ENCODE measurements around the gene SDHA. TPM values are rescaled to one million over a fixed set of nuclear protein-coding genes. Genes with fewer than 3 reads are reported as not detected.
"Not testable (repeated sequence)": the region's sequence is repeated elsewhere in the genome, so short reads cannot be mapped to it uniquely, and the experiment has no call there.

SDHA gene
- total and polyA plus RNA-seq, 9 of the 15 experiments (the other 6 are each of a cell fraction or from before 2014, with no cell fraction given): 82.9 to 191 (median 130) TPM

DNA sequence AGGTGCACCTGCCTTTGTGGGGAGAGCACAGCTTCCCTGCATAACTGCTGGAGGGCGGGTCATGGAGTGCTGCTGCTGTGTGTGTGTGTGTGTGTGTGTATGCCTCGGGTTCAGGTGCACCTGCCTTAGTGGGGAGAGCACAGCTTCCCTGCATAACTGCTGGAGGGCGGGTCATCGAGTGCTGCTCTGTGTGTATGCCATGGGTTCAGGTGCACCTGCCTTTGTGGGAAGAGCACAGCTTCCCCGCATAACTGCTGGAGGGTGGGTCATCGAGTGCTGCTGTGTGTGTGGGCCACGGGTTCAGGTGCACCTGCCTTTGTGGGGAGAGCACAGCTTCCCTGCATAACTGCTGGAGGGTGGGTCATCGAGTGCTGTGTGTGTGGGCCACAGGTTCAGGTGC is 84.3 kb downstream of the SDHA start:
- intact Hi-C loops (cut with micrococcal nuclease); FAIRE-seq; H3K79me2 ChIP-seq (ENCODE audit: control insufficient read depth, insufficient read depth, low read length); DNase-seq (ENCODE audit: extremely low read depth in 1 of 4, low spot score in 3 of 4); H3K27me3 ChIP-seq (ENCODE audit: control insufficient read depth in 2 of 2, insufficient read depth in 2 of 2, low read length in 2 of 2); H3K27ac ChIP-seq (ENCODE audit: extremely low read depth, low read depth, low read length); H3K4me1 ChIP-seq (replicated peaks in 1 of 2; ENCODE audit: control insufficient read depth in 2 of 2, insufficient read depth in 2 of 2, low read length in 2 of 2); POLR2A ChIA-PET; CTCF ChIA-PET (ENCODE audit: low intra/inter-chr PET ratio); H3K9me1 ChIP-seq (ENCODE audit: control insufficient read depth, insufficient read depth, low read length); H3K9me3 ChIP-seq (replicated peaks; ENCODE audit: control insufficient read depth, insufficient read depth, low read depth, low read length); BruUV-seq (replicated peaks); H3K9ac ChIP-seq (ENCODE audit: insufficient read depth in 1 of 2, low read depth in 2 of 2, low read length in 2 of 2); H3K4me2 ChIP-seq (ENCODE audit: insufficient read depth, low read length); ATAC-seq; H3K4me3 ChIP-seq; H2AFZ ChIP-seq (ENCODE audit: low read depth, low read length); in situ Hi-C loops (cut with MboI): not testable (repeated sequence)
- WGBS (ENCODE audit: insufficient coverage, low coverage, missing lambda C conversion rate): 80% methylated on average over 6 of the region's 8 CpGs
- Histone ChIP-seq H4K20me1 (replicated peaks; ENCODE audit: control insufficient read depth, insufficient read depth, low read length) (peaks cover 21% of the 10 kb centered on the region), H3K36me3 (ENCODE audit: control insufficient read depth, insufficient read depth, low read length) (peaks cover 25% of the 10 kb centered on the region; the same call in 2 of the 3 replicates)

DNA sequence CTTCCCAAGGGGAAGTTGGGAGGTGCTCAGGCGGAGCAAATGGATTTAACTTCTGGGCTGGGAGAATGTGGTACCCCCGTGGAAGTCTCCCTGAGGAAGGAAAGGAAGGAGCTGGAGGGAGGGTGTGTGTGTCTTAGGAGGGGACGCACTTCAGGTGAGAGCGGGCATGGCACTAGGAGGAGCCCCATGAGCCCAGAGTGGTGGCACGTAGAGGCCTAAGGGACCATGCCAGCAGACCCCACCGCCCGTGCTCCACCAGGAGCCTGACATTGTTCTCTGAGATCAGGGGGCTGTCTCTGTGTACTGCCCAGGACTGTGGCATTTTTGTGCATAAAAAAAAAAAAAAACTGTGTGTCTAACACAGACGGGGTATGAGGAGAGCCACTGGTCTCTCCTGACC is 84.8 kb downstream of the SDHA start:
- Histone ChIP-seq H4K20me1 (replicated peaks; ENCODE audit: control insufficient read depth, insufficient read depth, low read length) (peaks cover 21% of the 10 kb centered on the region), H3K36me3 (ENCODE audit: control insufficient read depth, insufficient read depth, low read length) (peaks cover 31% of the 10 kb centered on the region; the same call in 2 of the 3 replicates), H3K4me2 (ENCODE audit: insufficient read depth, low read length) (no peak overlapping the region), H3K27me3 (ENCODE audit: control insufficient read depth in 2 of 2, insufficient read depth in 2 of 2, low read length in 2 of 2) (no peaks in the 10 kb centered on the region), H3K4me1 (replicated peaks in 1 of 2; ENCODE audit: control insufficient read depth in 2 of 2, insufficient read depth in 2 of 2, low read length in 2 of 2) (peaks cover 0 to 3% of the 10 kb centered on the region in 2 experiments; a peak in 1 of 5 replicates), H3K4me3 (no peak overlapping the region), H2AFZ (ENCODE audit: low read depth, low read length) (no peak overlapping the region), H3K9me1 (ENCODE audit: control insufficient read depth, insufficient read depth, low read length) (peaks cover 3% of the 10 kb centered on the region), H3K79me2 (ENCODE audit: control insufficient read depth, insufficient read depth, low read length) (no peaks in the 10 kb centered on the region; the same call in none of the 3 replicates), H3K27ac (ENCODE audit: extremely low read depth, low read depth, low read length) (no peak overlapping the region), H3K9me3 (replicated peaks; ENCODE audit: control insufficient read depth, insufficient read depth, low read depth, low read length) (no peaks in the 10 kb centered on the region), H3K9ac (ENCODE audit: insufficient read depth in 1 of 2, low read depth in 2 of 2, low read length in 2 of 2) (no peak overlapping the region)
- no TSS peak for BruUV-seq (replicated peaks)
- ChIA-PET POLR2A (no interaction called here), CTCF (ENCODE audit: low intra/inter-chr PET ratio) (no interaction called here)
- intact Hi-C loops (cut with micrococcal nuclease): no loop called here
- in situ Hi-C loops (cut with MboI): no loop called here
- DNase-seq (ENCODE audit: extremely low read depth in 1 of 4, low spot score in 3 of 4) (no peak), ATAC-seq (no peak), FAIRE-seq (no peak)
- WGBS (ENCODE audit: insufficient coverage, low coverage, missing lambda C conversion rate): 85% methylated on average over 8 of the region's 8 CpGs
- TF ChIP-seq RCOR1 (IDR thresholded peaks at IDR 0.05; ENCODE audit: borderline replicate concordance in 1 of 2, low read depth in 2 of 2, low read length in 2 of 2) (no peak), GABPB1 (CRISPR knock-in tag; IDR thresholded peaks at IDR 0.05) (no peak), ZZZ3 (IDR thresholded peaks at IDR 0.05) (no peak), RNF2 (IDR thresholded peaks at IDR 0.05) (no peak), ZBTB1 (CRISPR knock-in tag; IDR thresholded peaks at IDR 0.05; ENCODE audit: borderline replicate concordance, low read depth) (no peak), ZNF717 (CRISPR knock-in tag; IDR thresholded peaks at IDR 0.05) (no peak), SRSF9 (IDR thresholded peaks at IDR 0.05; ENCODE audit: borderline replicate concordance, low read depth, low read length) (no peak), PCBP1 (IDR thresholded peaks at IDR 0.05; ENCODE audit: low read depth, low read length, poor library complexity, severe bottlenecking) (no peak), MCM5 (IDR thresholded peaks at IDR 0.05; ENCODE audit: low read depth) (no peak), NFXL1 (CRISPR knock-in tag; IDR thresholded peaks at IDR 0.05) (no peak)
- TF ChIP-seq, protein P1, sequence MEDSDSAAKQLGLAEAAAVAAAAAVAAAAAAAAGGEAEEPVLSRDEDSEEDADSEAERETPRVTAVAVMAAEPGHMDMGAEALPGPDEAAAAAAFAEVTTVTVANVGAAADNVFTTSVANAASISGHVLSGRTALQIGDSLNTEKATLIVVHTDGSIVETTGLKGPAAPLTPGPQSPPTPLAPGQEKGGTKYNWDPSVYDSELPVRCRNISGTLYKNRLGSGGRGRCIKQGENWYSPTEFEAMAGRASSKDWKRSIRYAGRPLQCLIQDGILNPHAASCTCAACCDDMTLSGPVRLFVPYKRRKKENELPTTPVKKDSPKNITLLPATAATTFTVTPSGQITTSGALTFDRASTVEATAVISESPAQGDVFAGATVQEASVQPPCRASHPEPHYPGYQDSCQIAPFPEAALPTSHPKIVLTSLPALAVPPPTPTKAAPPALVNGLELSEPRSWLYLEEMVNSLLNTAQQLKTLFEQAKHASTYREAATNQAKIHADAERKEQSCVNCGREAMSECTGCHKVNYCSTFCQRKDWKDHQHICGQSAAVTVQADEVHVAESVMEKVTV (CRISPR knock-in tag; IDR thresholded peaks at IDR 0.05): no peak
- TF ChIP-seq, protein P2, sequence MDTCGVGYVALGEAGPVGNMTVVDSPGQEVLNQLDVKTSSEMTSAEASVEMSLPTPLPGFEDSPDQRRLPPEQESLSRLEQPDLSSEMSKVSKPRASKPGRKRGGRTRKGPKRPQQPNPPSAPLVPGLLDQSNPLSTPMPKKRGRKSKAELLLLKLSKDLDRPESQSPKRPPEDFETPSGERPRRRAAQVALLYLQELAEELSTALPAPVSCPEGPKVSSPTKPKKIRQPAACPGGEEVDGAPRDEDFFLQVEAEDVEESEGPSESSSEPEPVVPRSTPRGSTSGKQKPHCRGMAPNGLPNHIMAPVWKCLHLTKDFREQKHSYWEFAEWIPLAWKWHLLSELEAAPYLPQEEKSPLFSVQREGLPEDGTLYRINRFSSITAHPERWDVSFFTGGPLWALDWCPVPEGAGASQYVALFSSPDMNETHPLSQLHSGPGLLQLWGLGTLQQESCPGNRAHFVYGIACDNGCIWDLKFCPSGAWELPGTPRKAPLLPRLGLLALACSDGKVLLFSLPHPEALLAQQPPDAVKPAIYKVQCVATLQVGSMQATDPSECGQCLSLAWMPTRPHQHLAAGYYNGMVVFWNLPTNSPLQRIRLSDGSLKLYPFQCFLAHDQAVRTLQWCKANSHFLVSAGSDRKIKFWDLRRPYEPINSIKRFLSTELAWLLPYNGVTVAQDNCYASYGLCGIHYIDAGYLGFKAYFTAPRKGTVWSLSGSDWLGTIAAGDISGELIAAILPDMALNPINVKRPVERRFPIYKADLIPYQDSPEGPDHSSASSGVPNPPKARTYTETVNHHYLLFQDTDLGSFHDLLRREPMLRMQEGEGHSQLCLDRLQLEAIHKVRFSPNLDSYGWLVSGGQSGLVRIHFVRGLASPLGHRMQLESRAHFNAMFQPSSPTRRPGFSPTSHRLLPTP (IDR thresholded peaks at IDR 0.05; ENCODE audit: borderline replicate concordance, extremely low read depth, insufficient read length): no peak

Data from K562 (cell line).